ENCODE results near the gene RRBP1. TPM values are rescaled to one million over a fixed set of nuclear protein-coding genes. Genes with fewer than 3 reads are reported as not detected.

Gene RRBP1
- total RNA-seq, 1 experiment from 2014 or later: 3.7 TPM

DNA sequence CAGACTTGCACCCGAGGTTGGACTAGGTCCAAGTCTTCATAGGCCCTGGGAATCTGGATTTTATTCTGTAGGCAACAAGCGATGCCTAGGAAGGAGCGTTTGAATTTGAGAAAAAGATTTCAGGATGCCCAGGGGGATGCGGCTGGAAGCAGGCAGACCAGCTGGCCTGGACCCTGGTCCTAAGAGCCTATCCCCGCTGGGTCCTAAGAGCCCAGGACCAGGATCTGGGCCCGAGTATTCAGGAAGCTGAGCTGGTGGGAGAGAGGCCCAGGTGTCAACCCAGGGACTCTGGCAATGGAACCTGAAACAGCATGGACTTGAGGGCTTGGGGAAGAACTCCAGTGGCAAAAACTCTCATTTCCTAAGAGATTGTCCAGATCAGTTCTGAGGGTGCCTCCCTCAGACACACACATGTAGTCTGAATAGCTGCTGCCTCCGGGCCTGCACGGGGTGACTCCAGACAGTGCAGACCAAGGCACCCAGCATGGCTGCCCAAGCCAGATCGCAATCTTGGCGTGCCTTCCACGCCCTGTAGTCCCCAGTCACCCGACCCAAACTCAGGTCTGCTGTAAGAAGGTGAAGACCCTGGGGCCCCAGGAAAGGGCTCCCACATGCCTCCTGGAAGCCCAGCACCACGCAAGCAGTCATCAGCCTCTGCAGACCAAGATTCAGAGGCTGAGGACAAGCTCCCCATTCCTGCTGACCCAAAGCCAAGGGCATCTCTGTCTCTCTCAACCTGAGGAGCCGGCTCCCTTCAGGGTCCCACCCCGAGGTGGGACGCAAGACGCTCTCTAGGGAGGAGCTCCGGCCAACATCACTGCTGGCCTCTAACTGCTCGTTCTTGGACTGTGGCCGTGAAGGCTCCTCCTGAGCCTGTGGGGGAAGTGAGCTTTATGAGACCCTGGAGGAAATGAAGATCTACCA, 34.4 kb downstream of the RRBP1 start:
- Histone ChIP-seq H3K36me3 (ENCODE audit: insufficient read depth, low read length) (no peaks in the 10 kb centered on the region), H3K27me3 (ENCODE audit: low read length) (no peaks in the 10 kb centered on the region), H3K9me3 (ENCODE audit: low read length) (no peaks in the 10 kb centered on the region), H3K9me2 (replicated peaks; ENCODE audit: insufficient read depth, low read length) (no peaks in the 10 kb centered on the region), H3K27ac (ENCODE audit: low read length) (no peak overlapping the region), H3K4me3 (ENCODE audit: low read length) (no peak overlapping the region), H2AFZ (ENCODE audit: low read length) (no peak overlapping the region), H3K4me2 (ENCODE audit: low read depth, low read length, poor library complexity, severe bottlenecking) (no peak overlapping the region), H3K79me2 (ENCODE audit: low read length) (no peaks in the 10 kb centered on the region), H4K20me1 (ENCODE audit: insufficient read depth, low read depth, low read length) (peaks cover 22% of the 10 kb centered on the region; the same call in 1 of the 2 replicates), H3K4me1 (ENCODE audit: low read length) (no peaks in the 10 kb centered on the region), H3K9ac (ENCODE audit: low read length) (no peak overlapping the region)
- DNase-seq: no peak

DNA sequence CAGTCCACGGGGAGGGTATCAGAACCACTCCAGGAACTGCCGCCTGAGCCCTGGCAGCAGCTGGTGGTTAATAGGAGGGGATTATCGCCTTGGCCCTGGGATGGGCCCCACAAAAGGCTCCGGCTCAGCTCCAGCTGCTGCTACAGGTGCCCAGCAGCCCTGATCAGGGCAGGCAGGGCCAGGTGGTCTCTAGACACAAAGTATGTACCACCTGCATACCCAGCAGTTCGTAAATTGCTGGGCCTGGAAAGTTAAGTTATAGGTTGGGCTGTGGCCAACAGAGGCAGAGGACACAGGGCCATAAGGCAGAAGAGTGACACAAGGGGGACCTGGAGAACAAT, 35.1 kb downstream of the RRBP1 start:
- no peak for DNase-seq
- H3K9ac ChIP-seq (ENCODE audit: low read length): no peak overlapping the region
- peaks cover 16% of the 10 kb centered on the region; the same call in 1 of the 2 replicates for H4K20me1 ChIP-seq (ENCODE audit: insufficient read depth, low read depth, low read length)
- no peak overlapping the region for H3K4me3 ChIP-seq (ENCODE audit: low read length)
- H3K4me2 ChIP-seq (ENCODE audit: low read depth, low read length, poor library complexity, severe bottlenecking): no peak overlapping the region
- H3K27me3 ChIP-seq (ENCODE audit: low read length): no peaks in the 10 kb centered on the region
- H3K27ac ChIP-seq (ENCODE audit: low read length): no peak overlapping the region
- no peaks in the 10 kb centered on the region for H3K9me3 ChIP-seq (ENCODE audit: low read length)
- H3K4me1 ChIP-seq (ENCODE audit: low read length): no peaks in the 10 kb centered on the region
- H3K36me3 ChIP-seq (ENCODE audit: insufficient read depth, low read length): no peaks in the 10 kb centered on the region
- H3K79me2 ChIP-seq (ENCODE audit: low read length): no peaks in the 10 kb centered on the region
- H3K9me2 ChIP-seq (replicated peaks; ENCODE audit: insufficient read depth, low read length): no peaks in the 10 kb centered on the region
- no peak overlapping the region for H2AFZ ChIP-seq (ENCODE audit: low read length)

DNA sequence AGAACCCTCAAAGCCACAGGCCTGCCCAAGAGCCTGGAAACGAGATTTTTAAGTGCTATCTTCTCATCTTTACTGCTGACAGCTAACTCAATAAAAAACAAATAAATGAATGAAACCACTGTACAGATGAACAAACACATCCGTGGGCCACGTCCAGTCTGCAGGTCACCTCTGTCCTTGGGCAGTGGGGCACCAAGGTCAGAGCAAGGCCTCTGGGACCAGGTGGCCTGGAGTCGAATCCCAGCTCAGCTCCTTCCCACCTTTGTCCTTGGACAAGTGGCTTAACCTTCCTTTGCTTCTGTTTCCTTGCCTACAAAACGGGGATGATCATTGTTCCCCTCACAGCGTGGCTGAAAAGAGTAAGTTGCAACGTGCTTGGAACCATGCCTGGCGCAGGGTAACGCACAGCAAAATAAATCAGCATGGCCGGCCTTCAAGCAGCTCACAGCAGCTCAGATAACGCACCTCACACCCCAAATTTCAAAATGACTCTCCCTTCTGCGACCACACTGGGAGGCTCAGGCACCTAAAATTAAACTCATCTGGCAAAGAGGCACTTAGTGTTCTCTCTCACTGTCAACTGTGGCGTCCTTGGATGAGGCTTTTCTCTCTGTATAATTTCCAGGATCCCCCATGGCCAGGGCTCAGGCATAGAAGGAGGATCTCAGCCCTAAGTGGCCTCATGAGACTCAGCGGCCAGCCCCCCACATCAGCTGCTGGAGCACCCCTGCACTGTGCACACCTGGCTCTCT, 35.7 kb downstream of the RRBP1 start:
- H3K9me2 ChIP-seq (replicated peaks; ENCODE audit: insufficient read depth, low read length): no peaks in the 10 kb centered on the region
- H2AFZ ChIP-seq (ENCODE audit: low read length): no peak overlapping the region
- no peak overlapping the region for H3K4me2 ChIP-seq (ENCODE audit: low read depth, low read length, poor library complexity, severe bottlenecking)
- no peak for DNase-seq
- H3K4me3 ChIP-seq (ENCODE audit: low read length): no peak overlapping the region
- H3K9me3 ChIP-seq (ENCODE audit: low read length): no peaks in the 10 kb centered on the region
- H4K20me1 ChIP-seq (ENCODE audit: insufficient read depth, low read depth, low read length): peaks cover 16% of the 10 kb centered on the region; the same call in 1 of the 2 replicates
- no peaks in the 10 kb centered on the region for H3K4me1 ChIP-seq (ENCODE audit: low read length)
- no peak overlapping the region for H3K9ac ChIP-seq (ENCODE audit: low read length)
- H3K79me2 ChIP-seq (ENCODE audit: low read length): no peaks in the 10 kb centered on the region
- H3K27ac ChIP-seq (ENCODE audit: low read length): no peak overlapping the region
- H3K27me3 ChIP-seq (ENCODE audit: low read length): no peaks in the 10 kb centered on the region
- no peaks in the 10 kb centered on the region for H3K36me3 ChIP-seq (ENCODE audit: insufficient read depth, low read length)

- no peaks in the 10 kb centered on the region for H3K79me2 ChIP-seq (ENCODE audit: low read length)
- no peak overlapping the region for H3K4me2 ChIP-seq (ENCODE audit: low read depth, low read length, poor library complexity, severe bottlenecking)
- peaks cover 16% of the 10 kb centered on the region; the same call in 1 of the 2 replicates for H4K20me1 ChIP-seq (ENCODE audit: insufficient read depth, low read depth, low read length)
- no peaks in the 10 kb centered on the region for H3K9me3 ChIP-seq (ENCODE audit: low read length)
- no peak for DNase-seq
- H2AFZ ChIP-seq (ENCODE audit: low read length): no peak overlapping the region
- H3K36me3 ChIP-seq (ENCODE audit: insufficient read depth, low read length): no peaks in the 10 kb centered on the region
- no peak overlapping the region for H3K9ac ChIP-seq (ENCODE audit: low read length)
- no peaks in the 10 kb centered on the region for H3K4me1 ChIP-seq (ENCODE audit: low read length)
- H3K4me3 ChIP-seq (ENCODE audit: low read length): no peak overlapping the region
- no peaks in the 10 kb centered on the region for H3K27me3 ChIP-seq (ENCODE audit: low read length)
- H3K9me2 ChIP-seq (replicated peaks; ENCODE audit: insufficient read depth, low read length): no peaks in the 10 kb centered on the region
- no peak overlapping the region for H3K27ac ChIP-seq (ENCODE audit: low read length)
Observed at GRCh38 chr20:17645546-17646208, 36.4 kb downstream of the RRBP1 start.

GRCh38 chr20:17645010-17645409, 37.0 kb downstream of the RRBP1 start:
- no peaks in the 10 kb centered on the region for H3K27me3 ChIP-seq (ENCODE audit: low read length)
- H3K27ac ChIP-seq (ENCODE audit: low read length): no peak overlapping the region
- H4K20me1 ChIP-seq (ENCODE audit: insufficient read depth, low read depth, low read length): peaks cover 16% of the 10 kb centered on the region; the same call in 1 of the 2 replicates
- no peaks in the 10 kb centered on the region for H3K9me3 ChIP-seq (ENCODE audit: low read length)
- no peak for DNase-seq
- no peaks in the 10 kb centered on the region for H3K36me3 ChIP-seq (ENCODE audit: insufficient read depth, low read length)
- no peak overlapping the region for H3K9ac ChIP-seq (ENCODE audit: low read length)
- H2AFZ ChIP-seq (ENCODE audit: low read length): no peak overlapping the region
- H3K4me3 ChIP-seq (ENCODE audit: low read length): no peak overlapping the region
- no peaks in the 10 kb centered on the region for H3K79me2 ChIP-seq (ENCODE audit: low read length)
- H3K4me2 ChIP-seq (ENCODE audit: low read depth, low read length, poor library complexity, severe bottlenecking): no peak overlapping the region
- no peaks in the 10 kb centered on the region for H3K4me1 ChIP-seq (ENCODE audit: low read length)
- H3K9me2 ChIP-seq (replicated peaks; ENCODE audit: insufficient read depth, low read length): no peaks in the 10 kb centered on the region

- no peak overlapping the region for H2AFZ ChIP-seq (ENCODE audit: low read length)
- no peak overlapping the region for H3K9ac ChIP-seq (ENCODE audit: low read length)
- no peak overlapping the region for H3K4me2 ChIP-seq (ENCODE audit: low read depth, low read length, poor library complexity, severe bottlenecking)
- H3K9me3 ChIP-seq (ENCODE audit: low read length): no peaks in the 10 kb centered on the region
- no peak for DNase-seq
- no peaks in the 10 kb centered on the region for H3K9me2 ChIP-seq (replicated peaks; ENCODE audit: insufficient read depth, low read length)
- H3K27ac ChIP-seq (ENCODE audit: low read length): no peak overlapping the region
- no peaks in the 10 kb centered on the region for H3K27me3 ChIP-seq (ENCODE audit: low read length)
- H3K4me3 ChIP-seq (ENCODE audit: low read length): no peak overlapping the region
- H3K4me1 ChIP-seq (ENCODE audit: low read length): no peaks in the 10 kb centered on the region
- H3K79me2 ChIP-seq (ENCODE audit: low read length): no peaks in the 10 kb centered on the region
- peaks cover 16% of the 10 kb centered on the region; the same call in 1 of the 2 replicates for H4K20me1 ChIP-seq (ENCODE audit: insufficient read depth, low read depth, low read length)
- no peaks in the 10 kb centered on the region for H3K36me3 ChIP-seq (ENCODE audit: insufficient read depth, low read length)
Observed at GRCh38 chr20:17644451-17644850, 37.6 kb downstream of the RRBP1 start.

- H3K27me3 ChIP-seq (ENCODE audit: low read length): no peaks in the 10 kb centered on the region
- peaks cover 16% of the 10 kb centered on the region; the same call in 1 of the 2 replicates for H4K20me1 ChIP-seq (ENCODE audit: insufficient read depth, low read depth, low read length)
- H3K27ac ChIP-seq (ENCODE audit: low read length): no peak overlapping the region
- no peak overlapping the region for H2AFZ ChIP-seq (ENCODE audit: low read length)
- no peak overlapping the region for H3K4me3 ChIP-seq (ENCODE audit: low read length)
- no peak for DNase-seq
- H3K79me2 ChIP-seq (ENCODE audit: low read length): no peaks in the 10 kb centered on the region
- H3K9me2 ChIP-seq (replicated peaks; ENCODE audit: insufficient read depth, low read length): no peaks in the 10 kb centered on the region
- no peaks in the 10 kb centered on the region for H3K9me3 ChIP-seq (ENCODE audit: low read length)
- no peak overlapping the region for H3K9ac ChIP-seq (ENCODE audit: low read length)
- no peak overlapping the region for H3K4me2 ChIP-seq (ENCODE audit: low read depth, low read length, poor library complexity, severe bottlenecking)
- H3K36me3 ChIP-seq (ENCODE audit: insufficient read depth, low read length): no peaks in the 10 kb centered on the region
- H3K4me1 ChIP-seq (ENCODE audit: low read length): no peaks in the 10 kb centered on the region
Observed at GRCh38 chr20:17643531-17644188, 38.4 kb downstream of the RRBP1 start.

Measured in Karpas-422 (cell line).